ENCODE measurements around the gene BAIAP3. TPM values are rescaled to one million over a fixed set of nuclear protein-coding genes. Genes with fewer than 3 reads are reported as not detected.
A peak's percentile ranks its signal among the peaks of the same experiment; 100 is the strongest.

BAIAP3 gene
- polyA plus RNA-seq, 1 experiment = 0.19 TPM

DNA sequence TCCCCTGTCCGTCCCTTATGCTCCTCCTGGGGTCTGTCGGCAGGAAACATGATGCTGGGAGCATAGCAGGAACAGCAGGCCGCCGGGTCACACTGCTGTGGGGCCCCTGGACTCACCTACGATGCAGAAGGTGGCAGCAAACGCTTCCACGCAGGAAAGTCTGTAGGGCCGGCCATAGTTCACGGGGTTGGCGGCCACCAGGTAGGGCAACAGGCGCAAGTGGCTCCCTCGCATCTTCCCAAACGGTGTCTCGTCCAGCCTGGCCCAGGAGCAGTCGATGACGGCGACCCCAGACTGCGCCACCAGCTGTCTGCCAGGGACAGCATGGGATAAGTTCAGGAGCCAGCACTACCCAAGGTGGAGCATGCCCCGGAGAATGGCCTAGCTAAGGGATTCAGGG is 17.2 kb downstream of the BAIAP3 start:
- Histone ChIP-seq H3K4me3 (ENCODE audit: low read depth, low read length) (peak overlapping the region; percentile 88), H3K27ac (ENCODE audit: low read depth, low read length) (no peak overlapping the region), H3K9me3 (ENCODE audit: control insufficient read depth, insufficient read depth, low read length) (peaks cover 3% of the 10 kb centered on the region; the same call in 1 of the 2 replicates), H3K27me3 (ENCODE audit: control insufficient read depth, insufficient read depth, low read length) (no peaks in the 10 kb centered on the region)
- TF ChIP-seq, protein P1, sequence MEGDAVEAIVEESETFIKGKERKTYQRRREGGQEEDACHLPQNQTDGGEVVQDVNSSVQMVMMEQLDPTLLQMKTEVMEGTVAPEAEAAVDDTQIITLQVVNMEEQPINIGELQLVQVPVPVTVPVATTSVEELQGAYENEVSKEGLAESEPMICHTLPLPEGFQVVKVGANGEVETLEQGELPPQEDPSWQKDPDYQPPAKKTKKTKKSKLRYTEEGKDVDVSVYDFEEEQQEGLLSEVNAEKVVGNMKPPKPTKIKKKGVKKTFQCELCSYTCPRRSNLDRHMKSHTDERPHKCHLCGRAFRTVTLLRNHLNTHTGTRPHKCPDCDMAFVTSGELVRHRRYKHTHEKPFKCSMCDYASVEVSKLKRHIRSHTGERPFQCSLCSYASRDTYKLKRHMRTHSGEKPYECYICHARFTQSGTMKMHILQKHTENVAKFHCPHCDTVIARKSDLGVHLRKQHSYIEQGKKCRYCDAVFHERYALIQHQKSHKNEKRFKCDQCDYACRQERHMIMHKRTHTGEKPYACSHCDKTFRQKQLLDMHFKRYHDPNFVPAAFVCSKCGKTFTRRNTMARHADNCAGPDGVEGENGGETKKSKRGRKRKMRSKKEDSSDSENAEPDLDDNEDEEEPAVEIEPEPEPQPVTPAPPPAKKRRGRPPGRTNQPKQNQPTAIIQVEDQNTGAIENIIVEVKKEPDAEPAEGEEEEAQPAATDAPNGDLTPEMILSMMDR (IDR thresholded peaks at IDR 0.05; ENCODE audit: low read depth, low read length) = no peak
- no peak for DNase-seq (ENCODE audit: low read depth, low spot score)
- ChIA-PET CTCF (no interaction called here), POLR2A (no interaction called here)

DNA sequence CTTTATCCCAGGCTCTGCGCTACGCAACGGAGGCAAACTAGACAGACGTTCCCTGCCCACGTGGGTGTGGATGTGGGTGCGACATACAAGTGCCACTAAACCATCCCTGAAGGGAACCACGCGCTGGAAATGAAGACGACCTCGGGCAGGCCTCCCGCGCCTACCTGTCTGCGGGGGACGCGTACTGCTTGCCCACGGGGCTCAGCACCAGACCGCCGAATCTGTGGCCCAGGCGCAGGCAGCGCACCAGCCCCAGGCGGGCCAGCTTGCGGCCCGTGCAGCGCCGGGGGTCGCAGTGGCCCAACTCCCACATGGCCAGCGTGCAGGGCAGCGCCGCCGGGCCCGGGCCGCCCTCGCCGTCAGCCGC is 17.8 kb downstream of the BAIAP3 start:
- H3K4me3 ChIP-seq (ENCODE audit: low read depth, low read length) = peak overlapping the region; percentile 88
- TF ChIP-seq, protein P1 (IDR thresholded peaks at IDR 0.05; ENCODE audit: low read depth, low read length) = no peak
- no peak for DNase-seq (ENCODE audit: low read depth, low spot score)
- no peak overlapping the region for H3K27ac ChIP-seq (ENCODE audit: low read depth, low read length)
- ChIA-PET POLR2A (no interaction called here), CTCF (no interaction called here)
- H3K27me3 ChIP-seq (ENCODE audit: control insufficient read depth, insufficient read depth, low read length) = no peaks in the 10 kb centered on the region
- H3K9me3 ChIP-seq (ENCODE audit: control insufficient read depth, insufficient read depth, low read length) = peaks cover 3% of the 10 kb centered on the region; the same call in 1 of the 2 replicates

DNA sequence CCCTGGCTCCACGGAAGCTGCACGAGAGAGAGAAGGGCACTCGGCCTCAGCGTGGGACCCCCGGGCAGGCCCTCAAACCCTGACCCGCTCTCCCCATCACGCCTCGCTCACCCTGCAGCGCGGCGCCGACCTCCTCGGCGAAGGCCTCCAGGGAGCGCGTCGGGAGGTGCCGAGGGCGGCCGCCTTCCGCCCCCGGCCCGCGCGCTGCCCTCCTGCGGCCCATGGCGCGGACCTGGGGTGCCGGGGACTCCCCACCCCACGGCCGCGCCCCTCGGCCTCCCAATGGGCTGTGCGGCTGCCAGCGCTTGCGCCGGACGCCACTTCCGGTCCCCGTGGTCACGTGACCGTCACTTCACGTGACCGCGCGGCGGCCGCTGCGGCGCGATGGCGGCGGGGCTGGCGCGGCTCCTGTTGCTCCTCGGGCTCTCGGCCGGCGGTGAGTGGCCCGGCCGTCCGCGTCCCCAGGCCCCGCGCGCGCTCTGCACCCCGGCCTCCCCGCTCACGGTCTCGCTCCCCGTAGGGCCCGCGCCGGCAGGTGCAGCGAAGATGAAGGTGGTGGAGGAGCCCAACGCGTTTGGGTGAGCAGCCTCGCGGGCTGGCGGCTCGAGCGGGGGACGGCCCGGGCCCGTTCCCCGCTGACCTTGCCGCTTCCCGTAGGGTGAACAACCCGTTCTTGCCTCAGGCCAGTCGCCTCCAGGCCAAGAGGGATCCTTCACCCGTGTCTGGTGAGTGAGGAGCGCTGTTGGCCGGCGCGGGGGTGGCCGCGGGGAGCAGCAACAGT is 18.3 kb downstream of the BAIAP3 start, which contains the start of the genes GNPTG and TSR3:
GNPTG (plus strand) TSS at position 350 of the 781 bp plus-strand sequence; CDS start at position 385, 35 bp downstream.
TSR3 (minus strand) TSS at position 297 of the 781 bp plus-strand sequence; CDS start at position 223, 74 bp downstream.
- peak; percentile 76 for DNase-seq (ENCODE audit: low read depth, low spot score)
- TF ChIP-seq, protein P1 (IDR thresholded peaks at IDR 0.05; ENCODE audit: low read depth, low read length) = no peak
- no peak within 1 kb of the TSS for H3K27ac ChIP-seq (ENCODE audit: low read depth, low read length)
- H3K4me3 ChIP-seq (ENCODE audit: low read depth, low read length) = peak within 1 kb of the TSS; percentile 88
- H3K27me3 ChIP-seq (ENCODE audit: control insufficient read depth, insufficient read depth, low read length) = no peaks in the 10 kb centered on the region
- CTCF ChIA-PET = no interaction called here
- peaks cover 3% of the 10 kb centered on the region; the same call in 1 of the 2 replicates for H3K9me3 ChIP-seq (ENCODE audit: control insufficient read depth, insufficient read depth, low read length)
- POLR2A ChIA-PET = no interaction called here

DNA sequence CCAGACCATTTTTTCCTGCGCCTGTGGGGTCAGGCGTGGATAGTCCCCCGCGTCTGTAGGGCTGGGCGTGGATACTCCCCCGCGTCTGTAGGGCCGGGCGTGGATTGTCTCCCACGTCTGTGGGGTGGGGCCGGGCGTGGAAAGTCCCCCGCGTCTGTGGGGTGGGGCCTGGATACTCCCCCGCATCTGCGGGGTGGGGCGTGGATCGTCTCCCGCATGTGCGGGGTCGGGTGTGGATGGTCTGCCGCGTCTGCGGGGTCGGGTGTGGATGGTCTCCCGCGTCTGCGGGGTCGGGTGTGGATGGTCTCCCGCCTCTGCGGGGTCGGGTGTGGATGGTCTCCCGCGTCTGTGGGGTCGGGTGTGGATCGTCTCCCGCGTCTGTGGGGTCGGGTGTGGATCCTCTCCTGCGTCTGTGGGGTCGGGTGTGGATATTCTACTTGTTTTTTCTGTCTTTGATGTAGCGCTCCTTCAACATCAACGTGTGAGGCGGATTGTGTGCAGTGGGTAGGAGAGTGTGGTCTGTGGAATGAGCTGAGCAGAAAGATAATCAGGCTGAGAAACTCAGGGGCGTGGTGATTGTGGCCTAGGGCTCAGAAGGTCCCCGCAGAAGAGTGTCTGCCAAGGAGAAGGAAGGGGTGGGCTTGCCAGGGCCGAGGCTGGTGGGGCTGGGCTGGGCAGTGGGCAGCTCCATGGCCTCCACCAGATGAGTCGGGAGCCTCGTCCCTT is 21.5 kb downstream of the BAIAP3 start:
- Histone ChIP-seq H3K27me3 (ENCODE audit: control insufficient read depth, insufficient read depth, low read length) (no peaks in the 10 kb centered on the region), H3K9me3 (ENCODE audit: control insufficient read depth, insufficient read depth, low read length) (peaks cover 3% of the 10 kb centered on the region; the same call in 1 of the 2 replicates), H3K4me3 (ENCODE audit: low read depth, low read length) (no peak overlapping the region), H3K27ac (ENCODE audit: low read depth, low read length) (no peak overlapping the region)
- no peak for DNase-seq (ENCODE audit: low read depth, low spot score)
- ChIA-PET CTCF (interaction anchor here (0.6 kb wide), 1 partner anchor 54 kb away, joined by 5 read pairs; no protein-coding TSS in a partner anchor), POLR2A (no interaction called here)
- TF ChIP-seq, protein P1 (IDR thresholded peaks at IDR 0.05; ENCODE audit: low read depth, low read length) = no peak
